ENCODE measurements around the gene NELFA. TPM values are rescaled to one million over a fixed set of nuclear protein-coding genes. Genes with fewer than 3 reads are reported as not detected.
"Not testable (repeated sequence)": the region's sequence is repeated elsewhere in the genome, so short reads cannot be mapped to it uniquely, and the experiment has no call there.

NELFA gene
- total RNA-seq, 4 donors from 2014 or later = 2.4 to 38.8 (median 18.8) TPM

DNA sequence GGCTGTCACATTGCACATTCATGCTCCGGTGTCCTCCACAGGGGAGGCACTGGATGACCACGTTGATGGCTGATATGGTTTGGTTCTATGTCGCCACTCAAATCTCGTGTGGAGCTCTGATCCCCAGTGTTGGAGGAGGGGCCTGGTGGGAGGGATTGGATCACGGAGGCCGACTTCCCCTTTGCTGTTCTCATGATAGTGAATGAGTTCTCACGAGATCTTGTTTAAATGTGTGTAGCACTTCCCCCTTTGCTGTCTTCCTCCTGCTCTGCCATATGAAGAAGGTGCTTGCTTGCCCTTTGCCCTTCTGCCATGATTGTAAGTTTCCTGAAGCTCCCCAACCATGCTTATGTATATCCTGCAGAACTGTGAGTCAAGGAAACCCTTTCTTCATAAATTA is 28.1 kb upstream of the NELFA start:
- no peaks in the 10 kb centered on the region for H3K9me3 ChIP-seq
- peaks cover 0 to 15% of the 10 kb centered on the region in 2 donors for H3K4me1 ChIP-seq
- intact Hi-C loops (cut with DNase I; ENCODE audit: low total_unique reads) = no loop called here
- peaks cover 0 to 15% of the 10 kb centered on the region in 2 donors for H3K27me3 ChIP-seq
- DNase-seq = no peak
- no peaks in the 10 kb centered on the region for H3K36me3 ChIP-seq
- H3K4me3 ChIP-seq = no peak overlapping the region
- TF ChIP-seq, protein P1, sequence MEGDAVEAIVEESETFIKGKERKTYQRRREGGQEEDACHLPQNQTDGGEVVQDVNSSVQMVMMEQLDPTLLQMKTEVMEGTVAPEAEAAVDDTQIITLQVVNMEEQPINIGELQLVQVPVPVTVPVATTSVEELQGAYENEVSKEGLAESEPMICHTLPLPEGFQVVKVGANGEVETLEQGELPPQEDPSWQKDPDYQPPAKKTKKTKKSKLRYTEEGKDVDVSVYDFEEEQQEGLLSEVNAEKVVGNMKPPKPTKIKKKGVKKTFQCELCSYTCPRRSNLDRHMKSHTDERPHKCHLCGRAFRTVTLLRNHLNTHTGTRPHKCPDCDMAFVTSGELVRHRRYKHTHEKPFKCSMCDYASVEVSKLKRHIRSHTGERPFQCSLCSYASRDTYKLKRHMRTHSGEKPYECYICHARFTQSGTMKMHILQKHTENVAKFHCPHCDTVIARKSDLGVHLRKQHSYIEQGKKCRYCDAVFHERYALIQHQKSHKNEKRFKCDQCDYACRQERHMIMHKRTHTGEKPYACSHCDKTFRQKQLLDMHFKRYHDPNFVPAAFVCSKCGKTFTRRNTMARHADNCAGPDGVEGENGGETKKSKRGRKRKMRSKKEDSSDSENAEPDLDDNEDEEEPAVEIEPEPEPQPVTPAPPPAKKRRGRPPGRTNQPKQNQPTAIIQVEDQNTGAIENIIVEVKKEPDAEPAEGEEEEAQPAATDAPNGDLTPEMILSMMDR (IDR thresholded peaks at IDR 0.05) = no peak
- no peak for TF ChIP-seq POLR2A (IDR thresholded peaks at IDR 0.05)
- no peak overlapping the region for H3K27ac ChIP-seq

DNA sequence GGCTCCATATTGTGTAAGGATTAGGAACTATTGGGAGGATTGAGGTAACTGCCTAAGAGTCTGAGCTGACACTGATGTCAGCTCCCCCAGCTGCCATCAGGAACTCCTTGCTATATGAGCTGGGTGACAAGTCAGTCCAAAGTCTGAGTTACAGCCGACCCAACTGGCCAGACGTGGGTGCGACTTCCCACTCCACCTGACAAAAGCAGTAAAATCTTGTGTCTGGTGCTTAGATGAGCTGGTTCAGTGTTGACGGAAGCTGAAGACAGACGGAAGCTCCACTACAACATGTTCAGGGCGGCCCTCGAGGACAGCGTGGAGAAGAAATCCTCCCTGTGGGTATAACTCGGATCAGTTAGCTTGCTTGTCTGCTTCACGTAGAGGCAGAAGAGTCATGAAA is 27.6 kb upstream of the NELFA start:
- DNase-seq = no peak
- intact Hi-C loops (cut with DNase I; ENCODE audit: low total_unique reads) = no loop called here

GRCh38 chr4:2031161-2031560 is 22.4 kb upstream of the NELFA start:
- DNase-seq; intact Hi-C loops (cut with DNase I; ENCODE audit: low total_unique reads): not testable (repeated sequence)

More for the DNA sequence above, 27.6 kb upstream of the NELFA start:
- Histone ChIP-seq H3K9me3 (no peaks in the 10 kb centered on the region), H3K36me3 (no peaks in the 10 kb centered on the region), H3K4me3 (no peak overlapping the region), H3K27me3 (peaks cover 0 to 9% of the 10 kb centered on the region in 2 donors), H3K27ac (no peak overlapping the region), H3K4me1 (peaks cover 0 to 11% of the 10 kb centered on the region in 2 donors)
- TF ChIP-seq, protein P1 (IDR thresholded peaks at IDR 0.05) = no peak
- TF ChIP-seq POLR2A (IDR thresholded peaks at IDR 0.05) = no peak

DNA sequence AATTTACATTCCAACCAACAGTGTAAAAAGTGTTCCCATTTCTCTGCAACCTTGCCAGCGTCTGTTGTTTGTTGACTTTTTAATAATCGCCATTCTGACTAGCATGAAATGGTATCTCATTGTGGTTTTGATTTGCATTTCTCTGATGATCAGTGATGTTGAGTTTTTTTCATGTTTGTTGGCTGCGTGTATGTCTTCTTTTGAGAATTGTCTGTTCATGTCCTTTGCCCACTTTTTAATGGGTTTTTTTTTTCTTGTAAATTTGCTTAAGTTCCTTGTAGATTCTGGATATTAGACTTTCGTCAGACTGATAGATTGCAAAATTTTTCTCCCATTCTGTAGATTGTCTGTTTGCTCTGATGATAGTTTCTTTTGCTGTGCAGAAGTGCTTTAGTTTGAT is 18.3 kb upstream of the NELFA start:
- H3K4me1 ChIP-seq; intact Hi-C loops (cut with DNase I; ENCODE audit: low total_unique reads); H3K27ac ChIP-seq; H3K27me3 ChIP-seq; H3K4me3 ChIP-seq; H3K9me3 ChIP-seq; H3K36me3 ChIP-seq; DNase-seq: not testable (repeated sequence)

More at GRCh38 chr4:2031161-2031560, 22.4 kb upstream of the NELFA start:
- not testable (repeated sequence) for H3K4me1 ChIP-seq, H3K27ac ChIP-seq, H3K9me3 ChIP-seq, H3K27me3 ChIP-seq, H3K4me3 ChIP-seq, H3K36me3 ChIP-seq

GRCh38 chr4:2025817-2026216 is 17.0 kb upstream of the NELFA start:
- no peak overlapping the region for H3K4me3 ChIP-seq
- H3K27me3 ChIP-seq = no peaks in the 10 kb centered on the region
- no peaks in the 10 kb centered on the region for H3K9me3 ChIP-seq
- H3K36me3 ChIP-seq = no peaks in the 10 kb centered on the region
- TF ChIP-seq, protein P1 (IDR thresholded peaks at IDR 0.05) = no peak
- TF ChIP-seq POLR2A (IDR thresholded peaks at IDR 0.05) = no peak
- intact Hi-C loops (cut with DNase I; ENCODE audit: low total_unique reads) = no loop called here
- no peak for DNase-seq
- H3K4me1 ChIP-seq = peaks cover 0 to 4% of the 10 kb centered on the region in 2 donors
- no peak overlapping the region for H3K27ac ChIP-seq

DNA sequence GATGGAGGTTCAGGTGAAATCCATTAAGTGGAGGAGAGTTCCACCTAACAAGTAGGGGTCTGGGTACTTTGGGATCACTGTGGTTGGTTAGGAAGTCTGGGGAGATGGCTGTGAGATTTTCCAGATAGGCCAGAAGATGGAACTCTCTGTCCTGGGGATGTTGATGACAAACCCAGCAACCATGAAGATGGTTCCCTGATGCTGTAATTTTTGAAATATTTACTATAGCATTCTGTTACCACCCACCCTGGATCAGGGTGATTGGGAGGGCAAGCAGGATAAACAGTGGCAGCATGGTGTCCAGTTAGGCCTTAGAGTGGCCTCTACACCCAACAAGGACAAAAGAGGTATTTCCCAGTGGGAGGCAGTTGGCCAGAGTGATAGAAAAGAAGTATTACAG is 15.9 kb upstream of the NELFA start:
- Histone ChIP-seq H3K27ac (no peak overlapping the region), H3K36me3 (no peaks in the 10 kb centered on the region), H3K4me3 (no peak overlapping the region), H3K9me3 (no peaks in the 10 kb centered on the region), H3K27me3 (no peaks in the 10 kb centered on the region), H3K4me1 (peaks cover 0 to 4% of the 10 kb centered on the region in 2 donors)
- intact Hi-C loops (cut with DNase I; ENCODE audit: low total_unique reads) = no loop called here
- no peak for DNase-seq
- no peak for TF ChIP-seq POLR2A (IDR thresholded peaks at IDR 0.05)
- TF ChIP-seq, protein P1 (IDR thresholded peaks at IDR 0.05) = no peak

DNA sequence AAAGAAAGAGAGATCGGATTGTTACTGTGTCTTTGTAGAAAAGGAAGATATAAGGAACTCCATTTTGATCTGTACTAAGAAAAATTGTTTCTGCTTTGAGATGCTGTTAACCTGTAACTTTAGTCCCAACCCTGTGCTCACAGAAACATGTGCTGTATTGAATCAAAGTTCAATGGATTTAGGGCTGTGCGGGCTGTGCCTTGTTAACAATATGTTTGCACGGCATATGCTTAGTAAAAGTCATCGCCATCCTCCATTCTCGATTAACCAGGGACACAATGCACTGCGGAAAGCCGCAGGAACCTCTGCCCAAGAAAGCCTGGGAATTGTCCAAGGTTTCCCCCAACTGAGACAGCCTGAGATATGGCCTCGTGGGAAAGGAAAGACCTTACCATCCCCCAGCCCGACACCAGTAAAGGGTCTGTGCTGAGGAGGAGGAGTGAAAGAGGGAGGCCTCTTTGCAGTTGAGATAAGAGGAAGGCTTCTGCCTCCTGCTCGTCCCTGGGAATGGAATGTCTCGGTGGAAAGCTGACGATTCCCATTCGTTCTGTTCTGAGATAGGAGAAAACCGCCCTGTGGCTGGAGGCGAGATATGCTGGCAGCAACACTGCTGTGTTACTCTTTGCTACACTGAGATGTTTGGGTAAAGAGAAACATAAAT is 12.7 kb upstream of the NELFA start:
- H3K4me1 ChIP-seq; H3K36me3 ChIP-seq; intact Hi-C loops (cut with DNase I; ENCODE audit: low total_unique reads); H3K9me3 ChIP-seq; H3K4me3 ChIP-seq; H3K27me3 ChIP-seq; DNase-seq; H3K27ac ChIP-seq: not testable (repeated sequence)
